Measurements from ENCODE around the gene ASIC2.

DNA sequence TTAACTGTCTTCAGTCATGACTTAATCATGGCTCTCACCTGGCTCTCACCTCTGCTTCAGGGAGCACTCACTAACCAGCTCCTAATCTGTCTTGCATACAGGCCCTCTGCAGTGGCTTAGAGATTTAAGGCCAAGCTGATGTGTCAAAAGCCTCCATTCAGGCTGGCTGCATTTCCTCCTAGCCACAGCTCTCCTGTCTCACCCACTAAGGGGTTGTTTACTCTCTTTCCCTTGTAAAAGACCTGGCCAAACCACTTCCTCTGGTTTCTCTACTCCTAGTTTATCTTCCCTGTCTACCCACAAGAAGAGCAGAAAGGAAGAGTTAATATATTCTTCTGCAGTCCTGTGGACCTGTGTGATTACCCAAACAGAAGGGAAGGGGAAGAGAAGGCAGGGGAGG, 9.3 kb upstream of the ASIC2 start:
- TF ChIP-seq, protein P1, sequence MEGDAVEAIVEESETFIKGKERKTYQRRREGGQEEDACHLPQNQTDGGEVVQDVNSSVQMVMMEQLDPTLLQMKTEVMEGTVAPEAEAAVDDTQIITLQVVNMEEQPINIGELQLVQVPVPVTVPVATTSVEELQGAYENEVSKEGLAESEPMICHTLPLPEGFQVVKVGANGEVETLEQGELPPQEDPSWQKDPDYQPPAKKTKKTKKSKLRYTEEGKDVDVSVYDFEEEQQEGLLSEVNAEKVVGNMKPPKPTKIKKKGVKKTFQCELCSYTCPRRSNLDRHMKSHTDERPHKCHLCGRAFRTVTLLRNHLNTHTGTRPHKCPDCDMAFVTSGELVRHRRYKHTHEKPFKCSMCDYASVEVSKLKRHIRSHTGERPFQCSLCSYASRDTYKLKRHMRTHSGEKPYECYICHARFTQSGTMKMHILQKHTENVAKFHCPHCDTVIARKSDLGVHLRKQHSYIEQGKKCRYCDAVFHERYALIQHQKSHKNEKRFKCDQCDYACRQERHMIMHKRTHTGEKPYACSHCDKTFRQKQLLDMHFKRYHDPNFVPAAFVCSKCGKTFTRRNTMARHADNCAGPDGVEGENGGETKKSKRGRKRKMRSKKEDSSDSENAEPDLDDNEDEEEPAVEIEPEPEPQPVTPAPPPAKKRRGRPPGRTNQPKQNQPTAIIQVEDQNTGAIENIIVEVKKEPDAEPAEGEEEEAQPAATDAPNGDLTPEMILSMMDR (conservative IDR thresholded peaks at IDR 0.05), result no peak
- no peak for TF ChIP-seq EZH2 (IDR thresholded peaks at IDR 0.05; ENCODE audit: low read depth)
